NCI-H1417 treated with DMSO at 0.1 percent for 48 hours (cell line): Measurements from ENCODE around the gene TBXAS1.
A peak's percentile ranks its signal among the peaks of the same experiment; 100 is the strongest.

Experiments
- DNase-seq: peaks from one replicate; lab custom pipeline; 2025; lab: John Stamatoyannopoulos, UW

The TBXAS1 gene

GRCh38 chr7:139948167-139948566, 119.1 kb downstream of the TBXAS1 start:
- DNase-seq: no peak

- no peak for DNase-seq
Measured at GRCh38 chr7:139948587-139949335, 119.7 kb downstream of the TBXAS1 start.

DNA sequence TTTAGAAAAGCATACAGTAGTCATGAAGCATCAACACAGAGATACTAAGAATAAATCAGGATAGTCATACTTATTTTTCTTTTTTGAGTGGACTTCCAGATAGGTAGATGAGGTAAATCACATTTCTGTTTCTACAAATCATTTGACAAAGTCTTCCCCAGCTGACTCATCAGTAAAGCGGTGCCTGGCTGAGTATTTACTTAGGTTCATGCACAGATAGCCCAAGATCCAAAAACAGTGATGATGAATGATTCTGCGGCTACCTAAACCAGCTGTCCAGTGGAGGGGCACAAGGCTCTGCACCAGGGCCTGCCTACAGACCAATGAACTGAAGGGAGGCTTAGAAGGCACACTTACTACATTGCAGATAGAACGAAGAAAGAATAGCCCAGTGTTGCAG, 120.6 kb downstream of the TBXAS1 start:
- no peak for DNase-seq

- no peak for DNase-seq
Measured at GRCh38 chr7:139950881-139951525, 121.9 kb downstream of the TBXAS1 start.

DNA sequence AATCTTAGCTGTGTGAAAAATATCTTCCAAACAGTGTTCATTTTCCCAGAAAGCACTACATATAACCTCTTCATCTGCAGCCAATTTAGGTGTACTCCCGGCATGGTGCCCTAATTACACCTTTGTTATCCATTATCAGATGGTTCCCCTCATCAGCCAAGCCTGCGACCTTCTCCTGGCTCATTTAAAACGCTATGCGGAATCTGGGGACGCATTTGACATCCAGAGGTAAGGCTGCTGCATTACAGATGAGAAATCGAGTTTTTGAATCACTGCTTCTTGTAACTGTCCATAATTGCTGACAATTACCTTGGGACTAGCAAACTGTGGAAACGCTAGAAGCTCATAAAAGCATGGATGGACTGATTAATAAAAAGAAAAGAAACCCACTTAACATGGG, 124.2 kb downstream of the TBXAS1 start:
- peak; percentile 32 for DNase-seq

- no peak for DNase-seq
Measured at GRCh38 chr7:139955109-139955820, 126.2 kb downstream of the TBXAS1 start.

- DNase-seq: no peak
Measured at GRCh38 chr7:139958599-139959284, 129.7 kb downstream of the TBXAS1 start.

DNA sequence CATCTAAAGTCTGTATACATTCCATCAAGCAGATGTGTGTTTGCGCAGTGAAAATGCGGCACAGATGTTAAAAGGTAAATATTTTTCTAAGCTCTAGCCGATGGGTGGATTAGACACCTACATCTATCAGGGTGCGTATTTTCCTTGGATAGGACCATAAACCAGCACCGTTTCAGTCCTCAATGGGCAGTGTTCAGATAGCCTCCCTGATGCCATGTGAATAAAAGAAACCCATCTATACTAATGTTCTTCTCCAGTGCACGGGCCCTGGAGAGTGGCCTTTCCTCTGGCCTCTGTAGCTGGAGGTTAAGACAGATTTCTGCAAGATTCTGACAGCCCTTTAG, 130.2 kb downstream of the TBXAS1 start:
- DNase-seq: no peak

DNA sequence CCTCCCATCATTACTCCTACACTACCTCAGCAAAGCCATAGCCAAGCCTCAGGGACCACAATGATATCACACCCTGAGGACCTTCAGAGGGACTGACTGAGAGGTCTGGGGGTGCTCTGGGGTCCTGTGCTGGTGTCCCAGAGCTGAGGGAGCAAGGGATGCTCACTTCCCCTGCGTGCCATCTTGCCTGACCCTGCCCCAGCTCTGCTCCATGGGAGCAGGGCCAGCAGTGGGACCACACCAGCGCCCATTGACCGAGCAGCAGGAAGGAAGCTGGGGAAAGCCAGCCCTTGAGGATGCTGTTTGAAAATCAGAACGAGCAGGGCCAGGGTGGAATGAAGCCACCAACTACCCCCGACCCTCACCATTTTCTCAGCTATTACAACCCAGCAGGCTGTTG, 130.7 kb downstream of the TBXAS1 start:
- no peak for DNase-seq

DNA sequence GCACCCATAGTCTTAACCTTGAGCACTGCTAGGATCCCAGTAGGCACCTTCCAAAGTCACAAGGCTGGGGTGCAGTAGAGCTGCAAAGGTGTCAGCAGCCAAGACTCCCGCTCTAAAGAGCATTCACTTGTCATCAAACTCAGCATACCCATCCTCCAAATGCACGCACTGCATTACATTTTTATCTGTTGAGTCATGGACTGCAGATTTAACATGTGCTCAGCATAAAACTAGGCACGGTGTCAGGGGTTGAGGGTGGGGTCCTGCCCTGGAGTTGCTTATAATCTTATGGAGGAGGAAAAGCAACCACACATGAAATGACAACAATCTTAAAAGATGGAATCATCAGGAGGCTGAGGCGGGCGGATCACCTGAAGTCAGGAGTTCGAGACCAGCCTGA, 131.1 kb downstream of the TBXAS1 start:
- no peak for DNase-seq

- no peak for DNase-seq
Measured at GRCh38 chr7:139965942-139966628, 137.0 kb downstream of the TBXAS1 start.

DNA sequence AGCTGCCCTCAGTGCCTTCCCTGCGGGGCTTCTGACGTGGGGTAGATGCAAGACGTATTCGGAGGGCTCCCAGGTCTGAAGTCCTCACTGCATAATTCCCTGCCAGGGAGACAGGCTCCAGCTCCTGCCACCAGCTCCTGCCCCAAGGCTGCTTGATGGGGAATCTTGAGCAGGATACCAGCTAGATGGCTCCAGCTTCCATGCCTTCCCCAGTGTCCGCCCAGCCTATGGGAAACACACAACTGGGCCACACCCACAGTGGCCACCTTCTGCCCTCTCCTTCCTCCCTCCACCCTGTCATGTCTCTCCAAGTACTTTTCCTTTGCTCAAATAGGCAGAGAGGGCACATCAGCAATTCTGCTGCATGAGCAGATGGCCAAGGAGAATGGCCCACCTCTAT, 137.9 kb downstream of the TBXAS1 start:
- no peak for DNase-seq

DNA sequence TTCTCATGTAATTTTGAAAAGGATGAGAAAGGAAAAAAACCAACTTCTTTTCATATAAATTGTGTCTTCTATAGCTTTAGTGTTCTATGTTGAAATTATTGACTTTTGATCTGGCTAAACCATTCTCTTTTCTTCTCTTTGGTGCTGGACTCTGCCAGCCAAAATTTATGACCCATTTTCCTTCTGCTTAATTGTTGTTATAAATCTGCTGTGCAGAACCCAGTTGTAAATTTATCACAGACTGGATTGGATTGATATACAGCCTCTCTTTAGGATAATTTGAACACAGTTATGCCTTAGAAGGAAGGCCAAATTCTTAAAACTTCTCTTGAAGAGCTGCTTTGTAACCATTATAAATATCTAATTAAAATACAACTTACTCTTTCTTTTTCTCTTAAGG, 139.9 kb downstream of the TBXAS1 start:
- no peak for DNase-seq

- DNase-seq: no peak
Measured at GRCh38 chr7:139972029-139972428, 143.0 kb downstream of the TBXAS1 start.

DNA sequence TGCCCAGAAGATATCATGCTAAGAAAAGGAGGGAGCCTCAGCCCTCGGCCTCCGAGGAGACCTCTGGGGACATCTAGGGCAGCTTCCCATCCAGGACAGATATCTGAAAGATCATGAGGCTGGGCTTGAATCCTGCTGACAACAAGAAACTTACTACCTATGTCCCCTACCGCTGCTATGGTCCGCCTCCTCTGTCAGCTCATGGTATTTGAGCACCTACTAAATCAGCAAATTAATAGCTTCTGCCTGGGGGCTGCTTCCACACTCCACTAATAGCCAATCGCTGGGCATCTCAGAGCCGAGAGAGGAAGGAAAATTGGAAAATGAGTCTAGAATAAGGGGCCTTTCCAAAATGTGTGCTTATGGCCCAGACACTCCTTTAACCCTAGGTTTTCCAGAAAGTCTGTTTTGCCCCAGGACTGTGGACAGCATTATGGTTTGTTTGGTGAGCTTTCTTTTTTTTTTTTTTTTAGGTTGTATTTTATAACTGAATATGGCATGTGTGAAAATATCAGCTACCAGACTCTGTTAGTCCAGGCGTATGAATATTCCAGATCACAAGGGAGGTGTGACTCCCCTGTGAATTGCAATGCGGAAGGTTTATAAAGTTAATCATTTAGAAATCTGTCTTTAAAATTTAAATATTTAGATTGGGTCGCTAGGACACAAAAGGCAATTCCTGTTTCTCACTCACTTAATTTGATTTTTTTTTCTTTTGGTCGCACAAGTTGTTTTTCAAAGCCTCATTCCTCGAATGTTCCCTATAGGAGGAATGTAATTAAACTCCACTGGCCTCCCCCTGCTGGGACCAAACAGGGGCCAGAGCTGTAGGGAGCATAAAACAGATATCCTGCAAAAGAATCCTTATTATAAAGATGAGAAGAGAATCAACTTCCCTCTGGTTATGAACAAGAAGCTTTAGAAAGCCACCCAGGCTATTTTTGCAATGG, 144.3 kb downstream of the TBXAS1 start:
- DNase-seq: no peak

GRCh38 chr7:139974179-139974811, 145.2 kb downstream of the TBXAS1 start:
- DNase-seq: no peak

GRCh38 chr7:139976055-139976837, 147.2 kb downstream of the TBXAS1 start:
- DNase-seq: no peak

DNA sequence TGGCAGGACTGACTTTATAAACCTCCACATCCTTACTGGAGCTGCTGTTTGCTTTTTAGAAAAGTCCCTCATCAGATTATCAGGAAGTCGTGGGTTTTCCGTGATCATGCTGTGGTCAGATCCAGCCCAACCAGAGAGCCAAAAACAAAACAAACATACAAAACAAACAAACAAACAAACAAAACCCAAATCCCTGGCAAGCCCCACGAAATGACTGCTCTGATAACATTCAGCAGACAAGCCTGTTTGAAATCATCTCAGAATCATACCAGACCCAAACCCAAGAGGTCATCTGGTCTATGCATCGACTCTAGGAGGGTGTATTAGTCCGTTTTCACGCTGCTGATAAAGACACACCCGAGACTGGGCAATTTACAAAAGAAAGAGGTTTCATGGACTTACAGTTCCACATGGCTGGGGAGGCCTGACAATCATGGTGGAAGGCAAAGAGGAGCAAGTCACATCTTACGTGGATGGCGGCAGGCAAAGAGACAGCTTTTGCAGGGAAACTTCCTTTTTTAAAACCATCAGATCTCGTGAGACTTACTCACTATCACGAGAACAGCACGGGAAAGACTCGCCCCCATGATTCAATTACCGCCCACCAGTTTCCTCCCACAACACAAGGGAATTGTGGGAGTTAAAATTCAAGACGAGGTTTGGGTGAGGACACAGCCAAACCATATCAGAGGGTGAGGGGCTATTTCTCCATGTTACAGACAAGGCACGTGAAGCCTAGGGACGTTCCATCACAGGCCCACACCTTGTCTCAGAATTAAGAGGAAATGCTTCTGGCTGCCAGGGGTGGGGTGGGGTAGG, 148.0 kb downstream of the TBXAS1 start:
- DNase-seq: no peak

DNA sequence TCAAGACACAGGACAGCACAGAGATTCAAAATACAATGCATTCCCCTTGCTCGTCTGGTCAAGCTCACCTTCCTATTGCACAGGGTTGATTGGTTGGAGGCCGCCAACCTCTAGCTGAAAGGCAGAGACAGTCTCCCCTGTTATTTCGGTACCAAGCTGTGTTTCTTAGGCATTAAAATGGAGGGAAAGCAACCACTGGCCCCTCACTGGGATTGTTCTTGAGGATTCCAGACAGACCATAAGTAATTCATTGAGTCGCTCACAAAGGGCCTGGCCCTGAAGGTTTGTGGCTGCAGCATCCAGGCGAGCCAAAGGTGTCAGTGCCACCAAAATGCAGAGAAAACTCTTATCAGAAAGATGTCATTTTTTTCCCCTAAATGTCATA, 152.4 kb downstream of the TBXAS1 start:
- DNase-seq: no peak
